DND-41 (cell line): ENCODE results near the gene CSNK2B.

Experiments used
- CTCF ChIP-seq: IDR thresholded peaks from 2 replicates; pipeline ENCODE4 v1.5.1; 2012; ENCODE audit warnings: borderline replicate concordance, low read length, moderate library complexity, mild to moderate bottlenecking; ENCODE audit not compliant: poor library complexity, severe bottlenecking; ENCODE audit errors: extremely low read depth
- EZH2 ChIP-seq: IDR thresholded peaks from 3 replicates; pipeline ENCODE4 v1.6.1; 2012; ENCODE audit warnings: borderline replicate concordance, low read depth, mild to moderate bottlenecking, moderate library complexity, low read length, inconsistent platforms; ENCODE audit not compliant: severe bottlenecking

- TF ChIP-seq CTCF (no peak), EZH2 (no peak)
Observed at GRCh38 chr6:31711233-31711632, 45.4 kb downstream of the CSNK2B start.
